KMS-11 (cell line): ENCODE measurements around the gene MMP26.

Source experiments
- H2AFZ ChIP-seq: fragments of 200-600 bp; sonication (generic); 2 replicates; pipeline ENCODE4 v1.6.1; 2016; ENCODE audit warnings: antibody characterized with exemption, mixed run types, low read depth
- H3K27ac ChIP-seq: fragments of 200-600 bp; sonication (generic); 2 replicates; pipeline ENCODE4 v1.6.1; 2016; ENCODE audit warnings: mild to moderate bottlenecking, mixed run types
- H3K27me3 ChIP-seq: fragments of 200-600 bp; sonication (generic); 2 replicates; pipeline ENCODE4 v1.6.1; 2017; ENCODE audit warnings: mild to moderate bottlenecking, low read depth, mixed run types, moderate library complexity; ENCODE audit not compliant: insufficient read depth
- H3K36me3 ChIP-seq: fragments of 200-600 bp; sonication (generic); 2 replicates; pipeline ENCODE4 v1.6.1; 2017; ENCODE audit warnings: mild to moderate bottlenecking, mixed run types; ENCODE audit not compliant: insufficient read depth
- H3K4me1 ChIP-seq: fragments of 200-600 bp; sonication (generic); 2 replicates; pipeline ENCODE4 v1.6.1; 2016; ENCODE audit warnings: mild to moderate bottlenecking, low read depth, mixed run types; ENCODE audit not compliant: poor library complexity, severe bottlenecking
- H3K4me2 ChIP-seq: fragments of 200-600 bp; sonication (generic); 2 replicates; pipeline ENCODE4 v1.7.0; 2016; ENCODE audit warnings: mild to moderate bottlenecking, mixed run types
- H3K4me3 ChIP-seq: fragments of 200-600 bp; sonication (generic); IDR thresholded peaks from 2 replicates; pipeline ENCODE4 v1.6.1; 2017; ENCODE audit warnings: low read depth, low read length, mixed read lengths; ENCODE audit not compliant: insufficient read depth
- H3K79me2 ChIP-seq: fragments of 200-600 bp; sonication (generic); 2 replicates; pipeline ENCODE4 v1.6.1; 2016; ENCODE audit warnings: low read depth, mixed run types; ENCODE audit not compliant: insufficient read depth
- H3K9ac ChIP-seq: fragments of 200-600 bp; sonication (generic); 2 replicates; pipeline ENCODE4 v1.6.1; 2016; ENCODE audit warnings: mild to moderate bottlenecking, mixed run types
- H4K20me1 ChIP-seq: fragments of 200-600 bp; sonication (generic); 2 replicates; pipeline ENCODE4 v1.6.1; 2016; ENCODE audit warnings: mild to moderate bottlenecking, mixed run types; ENCODE audit not compliant: insufficient read depth
- CTCF ChIP-seq: fragments of 200-600 bp; sonication (generic); conservative IDR thresholded peaks from 2 replicates; pipeline ENCODE4 v1.6.1; 2017; ENCODE audit warnings: low read depth, mild to moderate bottlenecking, antibody characterized with exemption, low read length, moderate library complexity, mixed read lengths

Gene MMP26

GRCh38 chr11:4740735-4741134 lies 36.2 kb downstream of the MMP26 start:
- no peak for TF ChIP-seq CTCF
- Histone ChIP-seq H3K36me3 (no peaks in the 10 kb centered on the region), H2AFZ (no peak overlapping the region), H3K27me3 (no peaks in the 10 kb centered on the region), H3K4me1 (no peaks in the 10 kb centered on the region), H3K4me3 (no peak overlapping the region), H3K9ac (no peak overlapping the region), H3K27ac (no peak overlapping the region), H4K20me1 (no peaks in the 10 kb centered on the region), H3K4me2 (no peak overlapping the region), H3K79me2 (no peaks in the 10 kb centered on the region)

GRCh38 chr11:4748438-4748837 lies 43.9 kb downstream of the MMP26 start:
- no peaks in the 10 kb centered on the region for H4K20me1 ChIP-seq
- H3K4me3 ChIP-seq, result no peak overlapping the region
- no peak overlapping the region for H3K27ac ChIP-seq
- H3K4me2 ChIP-seq, result no peak overlapping the region
- H3K9ac ChIP-seq, result no peak overlapping the region
- no peak overlapping the region for H2AFZ ChIP-seq
- H3K27me3 ChIP-seq, result no peaks in the 10 kb centered on the region
- H3K79me2 ChIP-seq, result no peaks in the 10 kb centered on the region
- H3K4me1 ChIP-seq, result no peaks in the 10 kb centered on the region
- TF ChIP-seq CTCF, result no peak
- no peaks in the 10 kb centered on the region for H3K36me3 ChIP-seq

- Histone ChIP-seq H4K20me1 (no peaks in the 10 kb centered on the region), H3K4me3 (no peak overlapping the region), H3K9ac (no peak overlapping the region), H3K27ac (no peak overlapping the region), H2AFZ (no peak overlapping the region), H3K4me2 (no peak overlapping the region), H3K36me3 (no peaks in the 10 kb centered on the region), H3K79me2 (no peaks in the 10 kb centered on the region), H3K4me1 (no peaks in the 10 kb centered on the region), H3K27me3 (no peaks in the 10 kb centered on the region)
- no peak for TF ChIP-seq CTCF
These were observed 46.6 kb downstream of the MMP26 start for GRCh38 chr11:4751201-4751600.
